Skin of body (tissue), 2 donors: ENCODE results near the gene SRSF7. TPM values are rescaled to one million over a fixed set of nuclear protein-coding genes. Genes with fewer than 3 reads are reported as not detected.
"Not testable (repeated sequence)": the region's sequence is repeated elsewhere in the genome, so short reads cannot be mapped to it uniquely, and the experiment has no call there.

Experiments
- DNase-seq: peaks from one replicate; lab custom pipeline; 2025; lab: John Stamatoyannopoulos, UW
- total RNA-seq: library from RNA; depleted of rRNA; stranded (reverse); fragments of >200 nt; gene quantifications from one replicate; pipeline ENCODE4 v1.2.3, GENCODE V29; 2014

SRSF7 gene
- 111 TPM for total RNA-seq

- DNase-seq = peak; percentile 100
Observed at GRCh38 chr2:38750891-38751595, at the start of gene SRSF7. Gene SRSF7, minus strand, starts transcription at chr2:38751361. Its CDS starts 105 bp downstream, at chr2:38751256.

GRCh38 chr2:38797953-38798352 lies 46.8 kb upstream of the SRSF7 start:
- no peak for DNase-seq

- no peak for DNase-seq
Observed at GRCh38 chr2:38797250-38797676, 46.1 kb upstream of the SRSF7 start.

GRCh38 chr2:38795016-38795415 lies 43.9 kb upstream of the SRSF7 start:
- DNase-seq = not testable (repeated sequence)

- no peak for DNase-seq
Observed at GRCh38 chr2:38794235-38794946, 43.2 kb upstream of the SRSF7 start.

- DNase-seq = no peak
Observed at GRCh38 chr2:38793511-38793910, 42.4 kb upstream of the SRSF7 start.

GRCh38 chr2:38792751-38793150 lies 41.6 kb upstream of the SRSF7 start:
- no peak for DNase-seq

- not testable (repeated sequence) for DNase-seq
Observed at GRCh38 chr2:38792321-38792720, 41.2 kb upstream of the SRSF7 start.

GRCh38 chr2:38791744-38792143 lies 40.6 kb upstream of the SRSF7 start:
- no peak for DNase-seq

- DNase-seq = no peak
Observed at GRCh38 chr2:38789691-38790090, 38.5 kb upstream of the SRSF7 start.

- DNase-seq = no peak
Observed at GRCh38 chr2:38788306-38788705, 37.1 kb upstream of the SRSF7 start.

GRCh38 chr2:38783586-38783985 lies 32.4 kb upstream of the SRSF7 start:
- no peak for DNase-seq

- DNase-seq = no peak
Observed at GRCh38 chr2:38778687-38779082, 27.5 kb upstream of the SRSF7 start.

GRCh38 chr2:38776531-38776930 lies 25.4 kb upstream of the SRSF7 start:
- DNase-seq = no peak

- no peak for DNase-seq
Observed at GRCh38 chr2:38775921-38776225, 24.7 kb upstream of the SRSF7 start.

- no peak for DNase-seq
Observed at GRCh38 chr2:38775097-38775920, 24.1 kb upstream of the SRSF7 start.

- DNase-seq = no peak
Observed at GRCh38 chr2:38771632-38772031, 20.5 kb upstream of the SRSF7 start.

GRCh38 chr2:38765551-38765950 lies 14.4 kb upstream of the SRSF7 start:
- no peak for DNase-seq

GRCh38 chr2:38765149-38765548 lies 14.0 kb upstream of the SRSF7 start:
- DNase-seq = no peak

GRCh38 chr2:38763728-38764127 lies 12.6 kb upstream of the SRSF7 start:
- no peak for DNase-seq

GRCh38 chr2:38763228-38763627 lies 12.1 kb upstream of the SRSF7 start:
- DNase-seq = no peak

- DNase-seq = not testable (repeated sequence)
Observed at GRCh38 chr2:38755891-38756290, 4.7 kb upstream of the SRSF7 start.
